ENCODE data around the gene TNPO1. TPM values are rescaled to one million over a fixed set of nuclear protein-coding genes. Genes with fewer than 3 reads are reported as not detected.

TNPO1 gene
- total and polyA plus RNA-seq, 4 donors: 5.7 to 95.8 (median 29.2) TPM

DNA sequence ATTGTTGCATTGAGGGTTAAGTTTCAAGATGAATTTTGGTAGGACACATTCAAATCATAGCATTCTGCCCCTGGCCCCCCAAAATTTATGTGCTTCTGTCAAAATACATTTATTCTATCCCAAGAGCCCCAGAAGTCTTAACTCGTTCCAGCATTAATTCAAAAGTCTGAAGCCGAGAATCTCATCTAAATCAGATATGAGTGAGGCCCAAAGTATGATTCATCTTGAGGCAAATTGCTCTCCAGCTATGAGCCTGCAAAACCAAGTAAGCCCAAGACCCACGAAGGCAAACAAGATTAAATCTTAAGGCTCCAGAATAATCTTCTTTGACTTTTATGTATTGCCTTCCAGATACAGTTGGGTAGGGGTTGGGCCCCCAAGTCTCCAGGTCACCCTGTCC, 19.2 kb downstream of the TNPO1 start:
- 97% methylated on average over 3 of the region's 3 CpGs for WGBS
- TF ChIP-seq FOXA2 (IDR thresholded peaks at IDR 0.05) (no peak), FOXA1 (IDR thresholded peaks at IDR 0.05) (no peak), RAD21 (IDR thresholded peaks at IDR 0.05) (no peak), YY1 (IDR thresholded peaks at IDR 0.05) (no peak), GABPA (IDR thresholded peaks at IDR 0.05 in 1 of 2, conservative IDR thresholded peaks at IDR 0.05 in 1 of 2) (no peak), JUND (IDR thresholded peaks at IDR 0.05) (no peak), TAF1 (conservative IDR thresholded peaks at IDR 0.05) (no peak), EGR1 (IDR thresholded peaks at IDR 0.05; ENCODE audit: low read depth in 2 of 2) (no peak), NR2F2 (IDR thresholded peaks at IDR 0.05) (no peak), HNF4G (IDR thresholded peaks at IDR 0.05) (no peak), HNF4A (conservative IDR thresholded peaks at IDR 0.05) (no peak)
- TF ChIP-seq, protein P1, sequence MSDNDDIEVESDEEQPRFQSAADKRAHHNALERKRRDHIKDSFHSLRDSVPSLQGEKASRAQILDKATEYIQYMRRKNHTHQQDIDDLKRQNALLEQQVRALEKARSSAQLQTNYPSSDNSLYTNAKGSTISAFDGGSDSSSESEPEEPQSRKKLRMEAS (IDR thresholded peaks at IDR 0.05): no peak
- TF ChIP-seq, protein P2, sequence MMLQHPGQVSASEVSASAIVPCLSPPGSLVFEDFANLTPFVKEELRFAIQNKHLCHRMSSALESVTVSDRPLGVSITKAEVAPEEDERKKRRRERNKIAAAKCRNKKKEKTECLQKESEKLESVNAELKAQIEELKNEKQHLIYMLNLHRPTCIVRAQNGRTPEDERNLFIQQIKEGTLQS (IDR thresholded peaks at IDR 0.05): no peak
- no peak for DNase-seq (ENCODE audit: low spot score)
- Histone ChIP-seq H3K9ac (ENCODE audit: low read depth in 1 of 2, low read length in 2 of 2) (no peak overlapping the region), H3K36me3 (ENCODE audit: control insufficient read depth in 4 of 4, insufficient read depth in 3 of 4, low read depth in 1 of 4, low read length in 3 of 4) (no peaks in the 10 kb centered on the region), H3K4me1 (ENCODE audit: control insufficient read depth in 4 of 4, insufficient read depth in 4 of 4, low read length in 3 of 4) (peaks cover 0 to 1% (median 0%) of the 10 kb centered on the region in 4 donors), H3K9me3 (ENCODE audit: control insufficient read depth in 4 of 4, low read length in 3 of 4) (no peaks in the 10 kb centered on the region), H3K27me3 (ENCODE audit: control insufficient read depth in 4 of 4, insufficient read depth in 4 of 4, low read length in 3 of 4) (no peaks in the 10 kb centered on the region), H3K4me3 (ENCODE audit: low read depth in 1 of 3, low read length in 3 of 3) (no peak overlapping the region), H3K27ac (ENCODE audit: low read depth in 1 of 2, low read length in 2 of 2) (no peak overlapping the region)

DNA sequence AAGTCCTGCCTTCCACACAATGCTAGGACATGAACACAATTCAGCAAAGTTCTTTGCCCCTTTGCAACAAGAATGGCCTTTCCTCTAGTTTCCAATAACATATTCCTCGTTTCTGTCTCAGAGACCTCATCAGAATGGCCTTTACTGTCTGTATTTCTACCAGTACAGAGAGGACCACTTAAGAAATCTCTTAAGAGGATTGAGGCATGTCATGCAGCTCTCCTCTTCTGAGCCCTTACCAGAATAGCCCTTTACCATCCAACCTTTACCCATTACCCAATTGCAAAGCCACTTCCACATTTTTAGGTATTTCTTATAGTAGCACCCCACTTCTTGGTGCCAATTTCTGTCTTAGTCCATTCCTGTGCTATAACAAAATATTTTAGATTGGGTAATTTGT, 20.3 kb downstream of the TNPO1 start:
- Histone ChIP-seq H3K27ac (ENCODE audit: low read depth in 1 of 2, low read length in 2 of 2) (no peak overlapping the region), H3K4me3 (ENCODE audit: low read depth in 1 of 3, low read length in 3 of 3) (no peak overlapping the region), H3K9ac (ENCODE audit: low read depth in 1 of 2, low read length in 2 of 2) (no peak overlapping the region), H3K9me3 (ENCODE audit: control insufficient read depth in 4 of 4, low read length in 3 of 4) (no peaks in the 10 kb centered on the region), H3K4me1 (ENCODE audit: control insufficient read depth in 4 of 4, insufficient read depth in 4 of 4, low read length in 3 of 4) (peaks cover 0 to 1% (median 0%) of the 10 kb centered on the region in 4 donors), H3K36me3 (ENCODE audit: control insufficient read depth in 4 of 4, insufficient read depth in 3 of 4, low read depth in 1 of 4, low read length in 3 of 4) (no peaks in the 10 kb centered on the region), H3K27me3 (ENCODE audit: control insufficient read depth in 4 of 4, insufficient read depth in 4 of 4, low read length in 3 of 4) (no peaks in the 10 kb centered on the region)
- WGBS: 88% methylated on average over 1 of the region's 1 CpG
- TF ChIP-seq TAF1 (conservative IDR thresholded peaks at IDR 0.05): no peak
- TF ChIP-seq, protein P1 (IDR thresholded peaks at IDR 0.05): no peak
- no peak for TF ChIP-seq RAD21 (IDR thresholded peaks at IDR 0.05)
- DNase-seq (ENCODE audit: low spot score): no peak

DNA sequence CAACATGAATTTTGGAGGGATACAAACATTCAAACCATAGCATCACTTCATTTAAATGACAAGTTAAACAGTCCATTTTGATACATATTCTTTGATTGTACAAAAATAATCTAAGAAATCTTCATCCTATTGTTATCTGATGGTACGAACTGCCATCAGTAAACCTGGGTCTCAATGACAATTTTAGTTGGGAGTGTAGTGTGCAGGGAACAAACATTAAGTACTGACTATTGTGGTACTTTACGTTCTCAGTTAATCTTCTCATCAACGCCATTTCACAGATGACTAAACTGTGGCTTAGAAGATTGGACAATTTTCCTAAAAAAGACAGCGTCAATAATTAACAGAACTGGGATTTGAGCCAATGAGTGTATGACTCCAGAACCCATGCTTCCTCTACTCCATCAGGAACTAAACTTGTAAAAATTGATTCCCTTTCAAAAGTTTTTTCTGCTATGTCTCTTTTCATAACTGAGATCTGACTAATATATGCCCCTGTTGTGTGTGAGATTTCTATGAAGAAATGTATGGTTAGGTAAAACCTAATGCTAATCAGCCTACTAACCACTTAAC, 21.1 kb downstream of the TNPO1 start:
- Histone ChIP-seq H3K9ac (ENCODE audit: low read depth in 1 of 2, low read length in 2 of 2) (no peak overlapping the region), H3K9me3 (ENCODE audit: control insufficient read depth in 4 of 4, low read length in 3 of 4) (no peaks in the 10 kb centered on the region), H3K36me3 (ENCODE audit: control insufficient read depth in 4 of 4, insufficient read depth in 3 of 4, low read depth in 1 of 4, low read length in 3 of 4) (no peaks in the 10 kb centered on the region), H3K27me3 (ENCODE audit: control insufficient read depth in 4 of 4, insufficient read depth in 4 of 4, low read length in 3 of 4) (no peaks in the 10 kb centered on the region), H3K4me3 (ENCODE audit: low read depth in 1 of 3, low read length in 3 of 3) (no peak overlapping the region), H3K4me1 (ENCODE audit: control insufficient read depth in 4 of 4, insufficient read depth in 4 of 4, low read length in 3 of 4) (peaks cover 0 to 1% (median 0%) of the 10 kb centered on the region in 4 donors), H3K27ac (ENCODE audit: low read depth in 1 of 2, low read length in 2 of 2) (no peak overlapping the region)
- TF ChIP-seq EGR1 (IDR thresholded peaks at IDR 0.05; ENCODE audit: low read depth in 2 of 2) (no peak), TAF1 (conservative IDR thresholded peaks at IDR 0.05) (no peak), HNF4G (IDR thresholded peaks at IDR 0.05) (no peak), FOXA1 (IDR thresholded peaks at IDR 0.05) (no peak)
- TF ChIP-seq, protein P3, sequence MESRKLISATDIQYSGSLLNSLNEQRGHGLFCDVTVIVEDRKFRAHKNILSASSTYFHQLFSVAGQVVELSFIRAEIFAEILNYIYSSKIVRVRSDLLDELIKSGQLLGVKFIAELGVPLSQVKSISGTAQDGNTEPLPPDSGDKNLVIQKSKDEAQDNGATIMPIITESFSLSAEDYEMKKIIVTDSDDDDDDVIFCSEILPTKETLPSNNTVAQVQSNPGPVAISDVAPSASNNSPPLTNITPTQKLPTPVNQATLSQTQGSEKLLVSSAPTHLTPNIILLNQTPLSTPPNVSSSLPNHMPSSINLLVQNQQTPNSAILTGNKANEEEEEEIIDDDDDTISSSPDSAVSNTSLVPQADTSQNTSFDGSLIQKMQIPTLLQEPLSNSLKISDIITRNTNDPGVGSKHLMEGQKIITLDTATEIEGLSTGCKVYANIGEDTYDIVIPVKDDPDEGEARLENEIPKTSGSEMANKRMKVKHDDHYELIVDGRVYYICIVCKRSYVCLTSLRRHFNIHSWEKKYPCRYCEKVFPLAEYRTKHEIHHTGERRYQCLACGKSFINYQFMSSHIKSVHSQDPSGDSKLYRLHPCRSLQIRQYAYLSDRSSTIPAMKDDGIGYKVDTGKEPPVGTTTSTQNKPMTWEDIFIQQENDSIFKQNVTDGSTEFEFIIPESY (IDR thresholded peaks at IDR 0.05): no peak
- TF ChIP-seq, protein P4, sequence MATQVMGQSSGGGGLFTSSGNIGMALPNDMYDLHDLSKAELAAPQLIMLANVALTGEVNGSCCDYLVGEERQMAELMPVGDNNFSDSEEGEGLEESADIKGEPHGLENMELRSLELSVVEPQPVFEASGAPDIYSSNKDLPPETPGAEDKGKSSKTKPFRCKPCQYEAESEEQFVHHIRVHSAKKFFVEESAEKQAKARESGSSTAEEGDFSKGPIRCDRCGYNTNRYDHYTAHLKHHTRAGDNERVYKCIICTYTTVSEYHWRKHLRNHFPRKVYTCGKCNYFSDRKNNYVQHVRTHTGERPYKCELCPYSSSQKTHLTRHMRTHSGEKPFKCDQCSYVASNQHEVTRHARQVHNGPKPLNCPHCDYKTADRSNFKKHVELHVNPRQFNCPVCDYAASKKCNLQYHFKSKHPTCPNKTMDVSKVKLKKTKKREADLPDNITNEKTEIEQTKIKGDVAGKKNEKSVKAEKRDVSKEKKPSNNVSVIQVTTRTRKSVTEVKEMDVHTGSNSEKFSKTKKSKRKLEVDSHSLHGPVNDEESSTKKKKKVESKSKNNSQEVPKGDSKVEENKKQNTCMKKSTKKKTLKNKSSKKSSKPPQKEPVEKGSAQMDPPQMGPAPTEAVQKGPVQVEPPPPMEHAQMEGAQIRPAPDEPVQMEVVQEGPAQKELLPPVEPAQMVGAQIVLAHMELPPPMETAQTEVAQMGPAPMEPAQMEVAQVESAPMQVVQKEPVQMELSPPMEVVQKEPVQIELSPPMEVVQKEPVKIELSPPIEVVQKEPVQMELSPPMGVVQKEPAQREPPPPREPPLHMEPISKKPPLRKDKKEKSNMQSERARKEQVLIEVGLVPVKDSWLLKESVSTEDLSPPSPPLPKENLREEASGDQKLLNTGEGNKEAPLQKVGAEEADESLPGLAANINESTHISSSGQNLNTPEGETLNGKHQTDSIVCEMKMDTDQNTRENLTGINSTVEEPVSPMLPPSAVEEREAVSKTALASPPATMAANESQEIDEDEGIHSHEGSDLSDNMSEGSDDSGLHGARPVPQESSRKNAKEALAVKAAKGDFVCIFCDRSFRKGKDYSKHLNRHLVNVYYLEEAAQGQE (IDR thresholded peaks at IDR 0.05): no peak
- TF ChIP-seq, protein P2 (IDR thresholded peaks at IDR 0.05): no peak
- 46% methylated on average over 4 of the region's 4 CpGs for WGBS
- DNase-seq (ENCODE audit: low spot score): no peak
